ENCODE results near the gene PTPRM.

PTPRM gene

DNA sequence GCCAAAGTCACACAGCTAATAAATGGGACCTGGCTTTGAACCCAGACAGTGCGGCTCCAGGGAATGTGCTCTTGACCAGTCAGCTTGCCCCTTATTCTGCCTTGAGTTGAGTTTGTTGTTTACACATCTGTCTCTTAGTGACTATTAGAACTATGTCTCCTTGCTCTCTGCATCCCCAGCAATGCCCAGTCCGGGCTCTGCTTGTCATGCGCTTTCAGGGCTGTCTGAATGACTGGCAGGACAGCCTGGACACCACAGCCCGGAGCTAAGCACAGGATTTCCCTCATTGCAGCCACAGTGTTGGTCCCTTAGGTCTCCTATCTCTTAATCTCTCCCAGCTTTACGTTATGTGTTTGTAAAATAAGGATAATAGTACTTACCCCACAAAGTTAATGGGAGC is 795.7 kb downstream of the PTPRM start:
- peaks cover 5% of the 10 kb centered on the region; the same call in 1 of the 2 replicates for H3K27me3 ChIP-seq (ENCODE audit: control insufficient read depth, low read length)
- no peaks in the 10 kb centered on the region for H3F3A ChIP-seq (ENCODE audit: control insufficient read depth, insufficient read depth)
- no peak overlapping the region for H3K27ac ChIP-seq (ENCODE audit: low read depth, low read length)
- H4K20me1 ChIP-seq (ENCODE audit: control insufficient read depth, insufficient read depth, low read depth, low read length), result no peaks in the 10 kb centered on the region
- no peaks in the 10 kb centered on the region for H3K9me3 ChIP-seq (ENCODE audit: control insufficient read depth, insufficient read depth, low read length)
- TF ChIP-seq EZH2phosphoT487 (IDR thresholded peaks at IDR 0.05; ENCODE audit: borderline replicate concordance, low read length) (no peak), CTCF (IDR thresholded peaks at IDR 0.05; ENCODE audit: low read depth, low read length, poor library complexity, severe bottlenecking) (no peak)
- no peak overlapping the region for H3K4me3 ChIP-seq (ENCODE audit: low read length)
- no peak overlapping the region for H3K4me2 ChIP-seq (ENCODE audit: low read length)
- no peaks in the 10 kb centered on the region for H3K4me1 ChIP-seq (ENCODE audit: control insufficient read depth, low read length)
- H3K9me2 ChIP-seq (replicated peaks; ENCODE audit: control insufficient read depth, low read length), result no peaks in the 10 kb centered on the region
- H3K36me3 ChIP-seq (ENCODE audit: control insufficient read depth, low read length), result no peaks in the 10 kb centered on the region
- no peaks in the 10 kb centered on the region for H3K79me2 ChIP-seq (ENCODE audit: control insufficient read depth, low read length)

GRCh38 chr18:8364385-8364784 is 797.3 kb downstream of the PTPRM start:
- Histone ChIP-seq H3K9me3 (ENCODE audit: control insufficient read depth, insufficient read depth, low read length) (no peaks in the 10 kb centered on the region), H3K36me3 (ENCODE audit: control insufficient read depth, low read length) (no peaks in the 10 kb centered on the region), H4K20me1 (ENCODE audit: control insufficient read depth, insufficient read depth, low read depth, low read length) (no peaks in the 10 kb centered on the region), H3K79me2 (ENCODE audit: control insufficient read depth, low read length) (no peaks in the 10 kb centered on the region), H3K27ac (ENCODE audit: low read depth, low read length) (no peak overlapping the region), H3K4me2 (ENCODE audit: low read length) (no peak overlapping the region), H3K4me1 (ENCODE audit: control insufficient read depth, low read length) (no peaks in the 10 kb centered on the region), H3K27me3 (ENCODE audit: control insufficient read depth, low read length) (peaks cover 8% of the 10 kb centered on the region; the same call in 1 of the 2 replicates), H3K9me2 (replicated peaks; ENCODE audit: control insufficient read depth, low read length) (no peaks in the 10 kb centered on the region), H3K4me3 (ENCODE audit: low read length) (no peak overlapping the region), H3F3A (ENCODE audit: control insufficient read depth, insufficient read depth) (no peaks in the 10 kb centered on the region)
- TF ChIP-seq EZH2phosphoT487 (IDR thresholded peaks at IDR 0.05; ENCODE audit: borderline replicate concordance, low read length) (no peak), CTCF (IDR thresholded peaks at IDR 0.05; ENCODE audit: low read depth, low read length, poor library complexity, severe bottlenecking) (no peak)

DNA sequence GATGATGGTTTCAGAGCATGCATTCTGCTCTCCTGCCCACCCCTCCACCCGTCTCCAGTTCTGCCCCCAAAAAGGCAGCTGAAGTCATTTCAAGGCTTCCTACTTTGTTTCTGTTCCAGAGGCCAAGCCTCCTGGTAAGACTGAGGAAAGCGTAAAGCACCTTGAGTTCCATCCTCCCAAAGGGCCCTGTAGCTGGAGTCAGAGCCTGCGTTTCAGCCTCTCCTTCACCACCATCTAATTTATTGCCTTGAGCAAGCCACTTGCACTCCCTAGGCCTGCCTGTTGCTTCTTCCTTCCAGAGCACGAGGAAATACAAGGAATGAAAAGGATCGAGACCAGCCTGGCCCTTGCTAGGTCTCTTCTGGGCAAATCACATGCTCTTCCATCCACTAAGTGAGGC is 797.9 kb downstream of the PTPRM start:
- Histone ChIP-seq H3K4me1 (ENCODE audit: control insufficient read depth, low read length) (no peaks in the 10 kb centered on the region), H3K4me3 (ENCODE audit: low read length) (no peak overlapping the region), H3K79me2 (ENCODE audit: control insufficient read depth, low read length) (no peaks in the 10 kb centered on the region), H3K27me3 (ENCODE audit: control insufficient read depth, low read length) (peaks cover 8% of the 10 kb centered on the region; the same call in 1 of the 2 replicates), H3F3A (ENCODE audit: control insufficient read depth, insufficient read depth) (no peaks in the 10 kb centered on the region), H3K9me2 (replicated peaks; ENCODE audit: control insufficient read depth, low read length) (no peaks in the 10 kb centered on the region), H3K27ac (ENCODE audit: low read depth, low read length) (no peak overlapping the region), H3K9me3 (ENCODE audit: control insufficient read depth, insufficient read depth, low read length) (no peaks in the 10 kb centered on the region), H4K20me1 (ENCODE audit: control insufficient read depth, insufficient read depth, low read depth, low read length) (no peaks in the 10 kb centered on the region), H3K36me3 (ENCODE audit: control insufficient read depth, low read length) (no peaks in the 10 kb centered on the region), H3K4me2 (ENCODE audit: low read length) (no peak overlapping the region)
- no peak for TF ChIP-seq CTCF (IDR thresholded peaks at IDR 0.05; ENCODE audit: low read depth, low read length, poor library complexity, severe bottlenecking)
- no peak for TF ChIP-seq EZH2phosphoT487 (IDR thresholded peaks at IDR 0.05; ENCODE audit: borderline replicate concordance, low read length)
